Tibial nerve (tissue), 3 donors: Measurements from ENCODE around the gene KIF26A.

Experiments
- POLR2A ChIP-seq, 2 donors: fragments of 450-650 bp; IDR thresholded peaks; one replicate each; pipeline ENCODE4 v1.6.1; 2017; ENCODE audit warnings: antibody characterized with exemption in 2 of 2, mild to moderate bottlenecking in 2 of 2, moderate library complexity in 2 of 2
- TF ChIP-seq, protein P1 (sequence below), 5 experiments: fragments of 200-600 bp in 3 of 5; fragments of 450-650 bp in 2 of 5; sonication (generic) in 3 of 5; IDR thresholded peaks; one replicate each; pipeline ENCODE4 v1.5.1; 2016 to 2019; ENCODE audit warnings: antibody characterized with exemption in 5 of 5, mild to moderate bottlenecking in 3 of 5, moderate library complexity in 2 of 5

DNA sequence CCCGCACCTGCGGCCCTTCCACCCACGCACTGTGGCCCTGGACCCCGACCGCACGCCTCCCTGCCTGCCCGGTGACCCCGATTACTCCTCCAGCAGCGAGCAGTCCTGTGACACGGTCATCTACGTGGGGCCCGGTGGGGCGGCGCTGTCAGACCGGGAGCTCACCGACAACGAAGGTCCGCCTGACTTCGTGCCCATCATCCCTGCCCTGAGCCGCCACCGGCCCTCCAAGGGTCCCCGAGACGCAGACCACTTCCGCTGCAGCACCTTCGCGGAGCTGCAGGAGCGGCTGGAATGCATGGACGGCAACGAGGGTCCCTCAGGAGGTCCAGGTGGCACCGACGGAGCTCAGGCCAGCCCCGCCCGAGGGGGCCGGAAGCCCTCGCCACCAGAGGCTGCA is 36.7 kb downstream of the KIF26A start:
- TF ChIP-seq, protein P1, sequence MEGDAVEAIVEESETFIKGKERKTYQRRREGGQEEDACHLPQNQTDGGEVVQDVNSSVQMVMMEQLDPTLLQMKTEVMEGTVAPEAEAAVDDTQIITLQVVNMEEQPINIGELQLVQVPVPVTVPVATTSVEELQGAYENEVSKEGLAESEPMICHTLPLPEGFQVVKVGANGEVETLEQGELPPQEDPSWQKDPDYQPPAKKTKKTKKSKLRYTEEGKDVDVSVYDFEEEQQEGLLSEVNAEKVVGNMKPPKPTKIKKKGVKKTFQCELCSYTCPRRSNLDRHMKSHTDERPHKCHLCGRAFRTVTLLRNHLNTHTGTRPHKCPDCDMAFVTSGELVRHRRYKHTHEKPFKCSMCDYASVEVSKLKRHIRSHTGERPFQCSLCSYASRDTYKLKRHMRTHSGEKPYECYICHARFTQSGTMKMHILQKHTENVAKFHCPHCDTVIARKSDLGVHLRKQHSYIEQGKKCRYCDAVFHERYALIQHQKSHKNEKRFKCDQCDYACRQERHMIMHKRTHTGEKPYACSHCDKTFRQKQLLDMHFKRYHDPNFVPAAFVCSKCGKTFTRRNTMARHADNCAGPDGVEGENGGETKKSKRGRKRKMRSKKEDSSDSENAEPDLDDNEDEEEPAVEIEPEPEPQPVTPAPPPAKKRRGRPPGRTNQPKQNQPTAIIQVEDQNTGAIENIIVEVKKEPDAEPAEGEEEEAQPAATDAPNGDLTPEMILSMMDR (IDR thresholded peaks at IDR 0.05) = no peak
- no peak for TF ChIP-seq POLR2A (IDR thresholded peaks at IDR 0.05)
